ENCODE results near the gene WDR35.

DNA sequence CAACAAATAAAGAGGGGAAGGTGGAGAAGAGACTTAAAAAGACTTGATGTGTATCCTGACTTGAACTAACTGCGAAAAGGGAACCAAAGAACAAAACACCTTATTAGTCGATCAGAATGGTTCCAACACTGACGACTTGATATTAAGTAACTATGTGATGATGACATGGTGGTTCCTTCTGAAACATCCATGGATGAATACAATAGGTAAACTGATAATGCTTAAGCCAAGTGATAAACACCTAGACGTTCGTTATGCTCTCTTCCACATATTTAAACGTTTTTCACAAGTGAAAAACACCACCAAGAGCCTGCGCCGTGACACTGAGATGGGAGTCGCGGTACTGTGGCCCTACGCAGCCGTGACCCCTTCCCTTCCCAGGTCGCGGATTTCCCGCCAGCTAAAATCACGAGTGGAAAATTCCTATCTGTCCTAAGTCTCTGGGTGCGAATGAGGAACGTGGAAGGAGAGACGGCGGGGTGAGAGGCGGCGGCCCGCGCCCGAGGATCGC is 88.9 kb downstream of the WDR35 start:
- TF ChIP-seq CREB1 (IDR thresholded peaks at IDR 0.05; ENCODE audit: low read depth) (no peak), TAF1 (IDR thresholded peaks at IDR 0.05; ENCODE audit: borderline replicate concordance, low read depth, low read length) (no peak), POLR2A (IDR thresholded peaks at IDR 0.05; ENCODE audit: low read depth, low read length) (no peak), SMC3 (IDR thresholded peaks at IDR 0.05; ENCODE audit: borderline replicate concordance, low read length) (no peak), NRF1 (conservative IDR thresholded peaks at IDR 0.05; ENCODE audit: low read depth, low read length) (no peak), NR2F1 (conservative IDR thresholded peaks at IDR 0.05) (no peak; the same call in 1 of the 2 replicates), NFIC (IDR thresholded peaks at IDR 0.05; ENCODE audit: low read depth, low read length) (no peak; the same call in 1 of the 2 replicates), ASH2L (IDR thresholded peaks at IDR 0.05; ENCODE audit: borderline replicate concordance, low read depth) (no peak), ZNF384 (IDR thresholded peaks at IDR 0.05; ENCODE audit: borderline replicate concordance, low read depth, low read length) (no peak), RAD21 (IDR thresholded peaks at IDR 0.05; ENCODE audit: insufficient read depth, low read depth, low read length) (no peak), MXI1 (IDR thresholded peaks at IDR 0.05; ENCODE audit: low read depth, low read length) (no peak)
- TF ChIP-seq, protein P1, sequence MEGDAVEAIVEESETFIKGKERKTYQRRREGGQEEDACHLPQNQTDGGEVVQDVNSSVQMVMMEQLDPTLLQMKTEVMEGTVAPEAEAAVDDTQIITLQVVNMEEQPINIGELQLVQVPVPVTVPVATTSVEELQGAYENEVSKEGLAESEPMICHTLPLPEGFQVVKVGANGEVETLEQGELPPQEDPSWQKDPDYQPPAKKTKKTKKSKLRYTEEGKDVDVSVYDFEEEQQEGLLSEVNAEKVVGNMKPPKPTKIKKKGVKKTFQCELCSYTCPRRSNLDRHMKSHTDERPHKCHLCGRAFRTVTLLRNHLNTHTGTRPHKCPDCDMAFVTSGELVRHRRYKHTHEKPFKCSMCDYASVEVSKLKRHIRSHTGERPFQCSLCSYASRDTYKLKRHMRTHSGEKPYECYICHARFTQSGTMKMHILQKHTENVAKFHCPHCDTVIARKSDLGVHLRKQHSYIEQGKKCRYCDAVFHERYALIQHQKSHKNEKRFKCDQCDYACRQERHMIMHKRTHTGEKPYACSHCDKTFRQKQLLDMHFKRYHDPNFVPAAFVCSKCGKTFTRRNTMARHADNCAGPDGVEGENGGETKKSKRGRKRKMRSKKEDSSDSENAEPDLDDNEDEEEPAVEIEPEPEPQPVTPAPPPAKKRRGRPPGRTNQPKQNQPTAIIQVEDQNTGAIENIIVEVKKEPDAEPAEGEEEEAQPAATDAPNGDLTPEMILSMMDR (IDR thresholded peaks at IDR 0.05 in 2 of 3, conservative IDR thresholded peaks at IDR 0.05 in 1 of 3; ENCODE audit: control insufficient read depth in 2 of 3, extremely low read depth in 1 of 3, insufficient read depth in 1 of 3, low read depth in 3 of 3, low read length in 3 of 3), result no peak
- TF ChIP-seq, protein P2, sequence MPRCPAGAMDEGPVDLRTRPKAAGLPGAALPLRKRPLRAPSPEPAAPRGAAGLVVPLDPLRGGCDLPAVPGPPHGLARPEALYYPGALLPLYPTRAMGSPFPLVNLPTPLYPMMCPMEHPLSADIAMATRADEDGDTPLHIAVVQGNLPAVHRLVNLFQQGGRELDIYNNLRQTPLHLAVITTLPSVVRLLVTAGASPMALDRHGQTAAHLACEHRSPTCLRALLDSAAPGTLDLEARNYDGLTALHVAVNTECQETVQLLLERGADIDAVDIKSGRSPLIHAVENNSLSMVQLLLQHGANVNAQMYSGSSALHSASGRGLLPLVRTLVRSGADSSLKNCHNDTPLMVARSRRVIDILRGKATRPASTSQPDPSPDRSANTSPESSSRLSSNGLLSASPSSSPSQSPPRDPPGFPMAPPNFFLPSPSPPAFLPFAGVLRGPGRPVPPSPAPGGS (IDR thresholded peaks at IDR 0.05; ENCODE audit: borderline replicate concordance, insufficient read depth, low read depth, low read length, poor library complexity, severe bottlenecking), result no peak
- TF ChIP-seq, protein P3, sequence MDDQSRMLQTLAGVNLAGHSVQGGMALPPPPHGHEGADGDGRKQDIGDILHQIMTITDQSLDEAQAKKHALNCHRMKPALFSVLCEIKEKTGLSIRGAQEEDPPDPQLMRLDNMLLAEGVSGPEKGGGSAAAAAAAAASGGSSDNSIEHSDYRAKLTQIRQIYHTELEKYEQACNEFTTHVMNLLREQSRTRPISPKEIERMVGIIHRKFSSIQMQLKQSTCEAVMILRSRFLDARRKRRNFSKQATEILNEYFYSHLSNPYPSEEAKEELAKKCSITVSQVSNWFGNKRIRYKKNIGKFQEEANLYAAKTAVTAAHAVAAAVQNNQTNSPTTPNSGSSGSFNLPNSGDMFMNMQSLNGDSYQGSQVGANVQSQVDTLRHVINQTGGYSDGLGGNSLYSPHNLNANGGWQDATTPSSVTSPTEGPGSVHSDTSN (IDR thresholded peaks at IDR 0.05; ENCODE audit: insufficient replicate concordance, low read depth, low read length), result no peak

Data from GM12878 (cell line).